ENCODE data around the gene KREMEN1. TPM values are rescaled to one million over a fixed set of nuclear protein-coding genes. Genes with fewer than 3 reads are reported as not detected.

KREMEN1 gene
- total and polyA plus RNA-seq, 10 of the 15 experiments (the other 5 are each of a cell fraction or from before 2014, with no cell fraction given): 0.10 to 2.5 (median 0.20) TPM; not detected in 1

GRCh38 chr22:29152045-29152953, 79.5 kb downstream of the KREMEN1 start:
- intact Hi-C loops (cut with micrococcal nuclease; ENCODE audit: unreplicated experiment): loop anchor here (5.0 to 10.0 kb wide), 4 partner anchors 75 to 547 kb away; no protein-coding TSS in a partner anchor
- no peak for FAIRE-seq
- TF ChIP-seq E2F8 (IDR thresholded peaks at IDR 0.05; ENCODE audit: low read depth, partially characterized antibody) (no peak), NFYA (IDR thresholded peaks at IDR 0.05; ENCODE audit: borderline replicate concordance, low read depth, low read length) (no peak), ZBTB40 (IDR thresholded peaks at IDR 0.05; ENCODE audit: borderline replicate concordance) (no peak), HDGF (IDR thresholded peaks at IDR 0.05) (no peak), POLR2A (IDR thresholded peaks at IDR 0.05; ENCODE audit: low read depth, low read length) (no peak), NFXL1 (IDR thresholded peaks at IDR 0.05; ENCODE audit: borderline replicate concordance) (no peak), NR2F1 (conservative IDR thresholded peaks at IDR 0.05) (no peak), ZNF592 (IDR thresholded peaks at IDR 0.05) (no peak), MAX (IDR thresholded peaks at IDR 0.05; ENCODE audit: low read depth, low read length) (no peak), SRF (IDR thresholded peaks at IDR 0.05; ENCODE audit: low read depth in 2 of 2, low read length in 2 of 2) (no peak), SMAD5 (IDR thresholded peaks at IDR 0.05; ENCODE audit: low read depth) (no peak)

More at GRCh38 chr22:29152045-29152953, 79.5 kb downstream of the KREMEN1 start:
- no peaks in the 10 kb centered on the region for H4K20me1 ChIP-seq (ENCODE audit: control insufficient read depth, insufficient read depth)
- H3K4me2 ChIP-seq (ENCODE audit: control insufficient read depth, insufficient read depth): no peak overlapping the region
- H3K27me3 ChIP-seq (replicated peaks in 1 of 2; ENCODE audit: control insufficient read depth in 2 of 2, insufficient read depth in 2 of 2, low read length in 1 of 2): no peaks in the 10 kb centered on the region; a peak in 2 of 4 replicates
- H3K9ac ChIP-seq (ENCODE audit: control insufficient read depth, insufficient read depth, low read length): no peak overlapping the region
- RAD21 ChIA-PET (ENCODE audit: unreplicated experiment): interaction anchor here (0.6 to 2.0 kb wide), 2 partner anchors 15 to 102 kb away, joined by 3 to 13 read pairs; no protein-coding TSS in a partner anchor
- CTCF ChIA-PET: interaction anchor here (0.6 to 5.0 kb wide), 9 partner anchors 41 to 552 kb away, joined by 3 to 67 read pairs (median 14); partner anchors contain the start of gene EMID1
- in situ Hi-C loops (cut with MboI): no loop called here
- SMC1A ChIA-PET (ENCODE audit: uncharacterized antibody, unreplicated experiment): interaction anchor here (0.5 to 2.4 kb wide), 6 partner anchors 40 to 334 kb away, joined by 3 to 18 read pairs (median 6); no protein-coding TSS in a partner anchor
- WGBS (ENCODE audit: insufficient coverage, insufficient replicate concordance, low lambda C conversion rate, missing lambda C conversion rate): 51% methylated on average over 13 of the region's 13 CpGs
- H3K27ac ChIP-seq (ENCODE audit: control insufficient read depth, insufficient read depth): no peak overlapping the region
- DNase-seq (ENCODE audit: low read depth, low spot score): no peak
- POLR2A ChIA-PET: no interaction called here
- H3K4me1 ChIP-seq (ENCODE audit: control insufficient read depth, insufficient read depth, low read length): peaks cover 5% of the 10 kb centered on the region
- no peak overlapping the region for H3K4me3 ChIP-seq
- H3K9me3 ChIP-seq (replicated peaks; ENCODE audit: control insufficient read depth, insufficient read depth, low read length): no peaks in the 10 kb centered on the region
- no peak for ATAC-seq
- no peak overlapping the region for H2AFZ ChIP-seq (ENCODE audit: control insufficient read depth, low read depth, low read length)
- no TSS peak for BruUV-seq (replicated peaks)
- H3K79me2 ChIP-seq (ENCODE audit: control insufficient read depth, insufficient read depth, low read length): no peaks in the 10 kb centered on the region
- no peaks in the 10 kb centered on the region; a peak in 1 of 4 replicates for H3K36me3 ChIP-seq (ENCODE audit: control insufficient read depth in 2 of 2, insufficient read depth in 2 of 2, low read length in 1 of 2)
